Activated CD4-positive, alpha-beta T cell treated with anti-CD3 and anti-CD28 coated beads, Interleukin-2, Interleukin-4, amounts not matched to agents 100 ng/mL and 50 ng/mL, durations not matched to agents 16 hours and 8 hours (primary cell): ENCODE results near the gene ALK.

Experiments
- DNase-seq: peaks from one replicate; pipeline ENCODE4 v3.0.0-alpha.2; 2020; ENCODE audit warnings: low spot score

Gene ALK

GRCh38 chr2:29611261-29611660, 310.1 kb downstream of the ALK start:
- DNase-seq: no peak

GRCh38 chr2:29610569-29610968, 310.8 kb downstream of the ALK start:
- DNase-seq: no peak

GRCh38 chr2:29607038-29607420, 314.4 kb downstream of the ALK start:
- no peak for DNase-seq

- no peak for DNase-seq
Measured at GRCh38 chr2:29606104-29607037, 315.0 kb downstream of the ALK start.

- no peak for DNase-seq
Measured at GRCh38 chr2:29603341-29603740, 318.0 kb downstream of the ALK start.

- no peak for DNase-seq
Measured at GRCh38 chr2:29601872-29602271, 319.5 kb downstream of the ALK start.

- DNase-seq: no peak
Measured at GRCh38 chr2:29601321-29601720, 320.1 kb downstream of the ALK start.

- no peak for DNase-seq
Measured at GRCh38 chr2:29599946-29600345, 321.4 kb downstream of the ALK start.

GRCh38 chr2:29598978-29599377, 322.4 kb downstream of the ALK start:
- DNase-seq: no peak

- no peak for DNase-seq
Measured at GRCh38 chr2:29597035-29597434, 324.4 kb downstream of the ALK start.

GRCh38 chr2:29596584-29596983, 324.8 kb downstream of the ALK start:
- no peak for DNase-seq

GRCh38 chr2:29591600-29591999, 329.8 kb downstream of the ALK start:
- no peak for DNase-seq

GRCh38 chr2:29590211-29590610, 331.2 kb downstream of the ALK start:
- DNase-seq: no peak

GRCh38 chr2:29589440-29590103, 331.8 kb downstream of the ALK start:
- no peak for DNase-seq

- no peak for DNase-seq
Measured at GRCh38 chr2:29587402-29588190, 333.8 kb downstream of the ALK start.

- no peak for DNase-seq
Measured at GRCh38 chr2:29586919-29587318, 334.5 kb downstream of the ALK start.

GRCh38 chr2:29583548-29584156, 337.7 kb downstream of the ALK start:
- no peak for DNase-seq

- no peak for DNase-seq
Measured at GRCh38 chr2:29583104-29583503, 338.3 kb downstream of the ALK start.

GRCh38 chr2:29582062-29582461, 339.3 kb downstream of the ALK start:
- DNase-seq: no peak

GRCh38 chr2:29580223-29580622, 341.2 kb downstream of the ALK start:
- DNase-seq: no peak

- no peak for DNase-seq
Measured at GRCh38 chr2:29579495-29580169, 341.8 kb downstream of the ALK start.
